Hepatocyte (in vitro differentiated cells): ENCODE measurements around the gene ZBTB16. TPM values are rescaled to one million over a fixed set of nuclear protein-coding genes. Genes with fewer than 3 reads are reported as not detected.

ENCODE experiments used
- DNase-seq: peaks from one replicate; pipeline ENCODE4 v3.0.0-alpha.2; 2016; ENCODE audit warnings: low spot score
- H2AFZ ChIP-seq: fragments of 200-600 bp; sonication (generic); 2 replicates; pipeline ENCODE4 v1.6.0; 2016; ENCODE audit warnings: antibody characterized with exemption, mild to moderate bottlenecking
- H3K27ac ChIP-seq: fragments of 200-600 bp; sonication (generic); 2 replicates; pipeline ENCODE4 v1.5.1; 2016; ENCODE audit warnings: mild to moderate bottlenecking
- H3K27me3 ChIP-seq: fragments of 200-600 bp; sonication (generic); 2 replicates; pipeline ENCODE4 v1.6.1; 2016
- H3K36me3 ChIP-seq: fragments of 200-600 bp; sonication (generic); replicated peaks from 2 replicates; pipeline ENCODE4 v1.5.1; 2016; ENCODE audit warnings: low read depth; ENCODE audit not compliant: insufficient read depth
- H3K4me1 ChIP-seq: fragments of 200-600 bp; sonication (generic); 2 replicates; pipeline ENCODE4 v1.5.1; 2016; ENCODE audit warnings: mild to moderate bottlenecking, moderate library complexity; ENCODE audit not compliant: insufficient read depth
- H3K4me2 ChIP-seq: fragments of 200-600 bp; sonication (generic); 2 replicates; pipeline ENCODE4 v1.6.0; 2016
- H3K4me3 ChIP-seq: fragments of 200-600 bp; sonication (generic); 2 replicates; pipeline ENCODE4 v1.5.1; 2016; ENCODE audit warnings: mild to moderate bottlenecking
- H3K79me2 ChIP-seq: fragments of 200-600 bp; sonication (generic); 2 replicates; pipeline ENCODE4 v1.6.0; 2017; ENCODE audit warnings: mild to moderate bottlenecking
- H3K9me2 ChIP-seq: fragments of 200-600 bp; sonication (generic); replicated peaks from 2 replicates; pipeline ENCODE4 v1.6.0; 2017; ENCODE audit warnings: mild to moderate bottlenecking; ENCODE audit not compliant: insufficient read depth
- H3K9me3 ChIP-seq: fragments of 200-600 bp; sonication (generic); 2 replicates; pipeline ENCODE4 v1.5.1; 2016; ENCODE audit warnings: low read depth, mild to moderate bottlenecking
- H4K20me1 ChIP-seq: fragments of 200-600 bp; sonication (generic); 2 replicates; pipeline ENCODE4 v1.6.0; 2016; ENCODE audit warnings: mild to moderate bottlenecking; ENCODE audit not compliant: insufficient read depth, poor library complexity, severe bottlenecking
- CTCF ChIP-seq: fragments of 200-600 bp; sonication (generic); IDR thresholded peaks from 2 replicates; pipeline ENCODE4 v1.5.1; 2016; ENCODE audit warnings: antibody characterized with exemption, mild to moderate bottlenecking; ENCODE audit not compliant: poor library complexity
- EZH2 ChIP-seq: fragments of 200-600 bp; sonication (generic); IDR thresholded peaks from 2 replicates; pipeline ENCODE4 v1.6.1; 2016; ENCODE audit warnings: antibody characterized with exemption, mild to moderate bottlenecking, borderline replicate concordance
- EZH2phosphoT487 ChIP-seq: fragments of 200-600 bp; sonication (generic); IDR thresholded peaks from one replicate; pipeline ENCODE4 v1.6.1; 2018; ENCODE audit warnings: antibody characterized with exemption, mild to moderate bottlenecking, low read depth, moderate library complexity; ENCODE audit not compliant: unreplicated experiment, severe bottlenecking
- WGBS: methylation state at CpG from one replicate; pipeline ENCODE4 v1.1.6; 2016; ENCODE audit warnings: low lambda C conversion rate; ENCODE audit errors: missing lambda C conversion rate; 5-methylcytosine and 5-hydroxymethylcytosine counted together
- polyA plus RNA-seq: library from polyadenylated mRNA; unstranded; fragments of >200 nt; fragmentation: Nextera tagmentation; extraction: Ambion mirVana; gene quantifications from 2 replicates; pipeline ENCODE4 v1.2.1, GENCODE V29; 2016
- total RNA-seq: library from RNA; depleted of rRNA; stranded (reverse); fragments of >200 nt; gene quantifications from 2 replicates; pipeline ENCODE4 v1.2.3, GENCODE V29; 2014

ZBTB16 gene
- total and polyA plus RNA-seq, 2 experiments from 2014 or later, result 30.1 to 52.3 TPM

DNA sequence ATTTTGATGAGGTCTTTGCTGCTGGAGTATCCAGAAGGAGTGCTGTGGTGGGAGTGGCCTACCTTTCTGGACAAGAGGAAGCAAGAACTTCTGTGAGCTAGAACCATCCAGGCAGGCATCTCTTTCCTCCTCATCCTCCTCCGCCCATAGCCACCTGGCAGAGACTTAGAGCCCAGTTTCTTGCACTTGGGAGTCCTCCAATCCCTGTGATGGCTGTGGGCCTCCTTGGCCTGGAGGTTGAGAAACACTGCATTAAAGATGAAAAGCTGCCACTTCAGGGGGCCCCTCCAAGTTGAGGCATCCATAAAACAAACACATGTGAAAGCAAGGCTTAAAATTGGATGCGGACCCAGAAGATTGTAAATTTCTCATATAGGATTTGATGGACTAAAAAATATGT, 110.3 kb downstream of the ZBTB16 start:
- Histone ChIP-seq H4K20me1 (no peaks in the 10 kb centered on the region), H3K9me2 (no peaks in the 10 kb centered on the region), H3K4me3 (no peak overlapping the region), H3K4me1 (peaks cover 96% of the 10 kb centered on the region), H2AFZ (no peak overlapping the region), H3K27ac (peak overlapping the region; percentile 81), H3K79me2 (peaks cover 62% of the 10 kb centered on the region), H3K27me3 (no peaks in the 10 kb centered on the region), H3K4me2 (no peak overlapping the region), H3K9me3 (no peaks in the 10 kb centered on the region), H3K36me3 (no peaks in the 10 kb centered on the region)
- TF ChIP-seq EZH2 (no peak), CTCF (no peak), EZH2phosphoT487 (no peak)
- DNase-seq, result no peak
- 70% methylated on average over 2 of the region's 2 CpGs for WGBS

- DNase-seq, result no peak
- H3K27me3 ChIP-seq, result no peaks in the 10 kb centered on the region
- no peak overlapping the region for H3K4me2 ChIP-seq
- H3K9me2 ChIP-seq, result no peaks in the 10 kb centered on the region
- peaks cover 66% of the 10 kb centered on the region for H3K79me2 ChIP-seq
- H2AFZ ChIP-seq, result no peak overlapping the region
- H3K4me1 ChIP-seq, result peaks cover 96% of the 10 kb centered on the region
- no peaks in the 10 kb centered on the region for H3K36me3 ChIP-seq
- TF ChIP-seq CTCF (no peak), EZH2phosphoT487 (no peak), EZH2 (no peak)
- H3K4me3 ChIP-seq, result no peak overlapping the region
- peak overlapping the region; percentile 81 for H3K27ac ChIP-seq
- H3K9me3 ChIP-seq, result no peaks in the 10 kb centered on the region
- WGBS, result 88% methylated on average over 10 of the region's 10 CpGs
- H4K20me1 ChIP-seq, result no peaks in the 10 kb centered on the region
Observed at GRCh38 chr11:114170226-114170625, 110.7 kb downstream of the ZBTB16 start.

GRCh38 chr11:114171257-114172054, 111.9 kb downstream of the ZBTB16 start:
- peak overlapping the region; percentile 81 for H3K27ac ChIP-seq
- H2AFZ ChIP-seq, result no peak overlapping the region
- DNase-seq, result peak; percentile 69
- no peaks in the 10 kb centered on the region for H4K20me1 ChIP-seq
- TF ChIP-seq EZH2phosphoT487, result no peak
- no peak for TF ChIP-seq CTCF
- no peak for TF ChIP-seq EZH2
- WGBS, result 67% methylated on average over 15 of the region's 15 CpGs
- H3K4me1 ChIP-seq, result peaks cover 95% of the 10 kb centered on the region
- peaks cover 70% of the 10 kb centered on the region for H3K79me2 ChIP-seq
- no peaks in the 10 kb centered on the region for H3K27me3 ChIP-seq
- peak overlapping the region; percentile 3 for H3K4me2 ChIP-seq
- H3K4me3 ChIP-seq, result no peak overlapping the region
- H3K36me3 ChIP-seq, result no peaks in the 10 kb centered on the region
- no peaks in the 10 kb centered on the region for H3K9me3 ChIP-seq
- no peaks in the 10 kb centered on the region for H3K9me2 ChIP-seq
